ENCODE data around the gene SIN3B.

DNA sequence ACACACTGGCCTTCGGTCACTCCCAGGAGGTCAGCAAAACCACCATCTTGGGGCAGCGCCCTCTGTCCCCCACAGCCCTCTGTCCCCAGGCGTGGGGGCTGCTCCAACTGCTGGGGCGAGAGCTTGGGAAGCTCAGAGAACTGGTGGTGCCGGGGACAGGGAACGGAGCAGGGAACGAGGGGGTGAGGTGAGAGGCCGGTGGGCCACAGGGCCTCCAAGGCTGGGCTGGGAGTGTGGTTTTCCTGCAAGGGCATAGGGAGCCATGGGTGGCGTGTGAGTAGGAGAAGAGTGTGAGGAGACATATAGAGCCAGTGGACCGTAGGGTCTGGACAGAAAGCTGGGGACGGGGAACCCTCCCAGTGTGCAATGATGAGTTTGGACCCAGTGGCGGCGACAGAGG lies 93.8 kb downstream of the SIN3B start:
- TF ChIP-seq, protein P1, sequence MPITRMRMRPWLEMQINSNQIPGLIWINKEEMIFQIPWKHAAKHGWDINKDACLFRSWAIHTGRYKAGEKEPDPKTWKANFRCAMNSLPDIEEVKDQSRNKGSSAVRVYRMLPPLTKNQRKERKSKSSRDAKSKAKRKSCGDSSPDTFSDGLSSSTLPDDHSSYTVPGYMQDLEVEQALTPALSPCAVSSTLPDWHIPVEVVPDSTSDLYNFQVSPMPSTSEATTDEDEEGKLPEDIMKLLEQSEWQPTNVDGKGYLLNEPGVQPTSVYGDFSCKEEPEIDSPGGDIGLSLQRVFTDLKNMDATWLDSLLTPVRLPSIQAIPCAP (CRISPR knock-in tag; IDR thresholded peaks at IDR 0.05; ENCODE audit: borderline replicate concordance): no peak
- TF ChIP-seq, protein P2, sequence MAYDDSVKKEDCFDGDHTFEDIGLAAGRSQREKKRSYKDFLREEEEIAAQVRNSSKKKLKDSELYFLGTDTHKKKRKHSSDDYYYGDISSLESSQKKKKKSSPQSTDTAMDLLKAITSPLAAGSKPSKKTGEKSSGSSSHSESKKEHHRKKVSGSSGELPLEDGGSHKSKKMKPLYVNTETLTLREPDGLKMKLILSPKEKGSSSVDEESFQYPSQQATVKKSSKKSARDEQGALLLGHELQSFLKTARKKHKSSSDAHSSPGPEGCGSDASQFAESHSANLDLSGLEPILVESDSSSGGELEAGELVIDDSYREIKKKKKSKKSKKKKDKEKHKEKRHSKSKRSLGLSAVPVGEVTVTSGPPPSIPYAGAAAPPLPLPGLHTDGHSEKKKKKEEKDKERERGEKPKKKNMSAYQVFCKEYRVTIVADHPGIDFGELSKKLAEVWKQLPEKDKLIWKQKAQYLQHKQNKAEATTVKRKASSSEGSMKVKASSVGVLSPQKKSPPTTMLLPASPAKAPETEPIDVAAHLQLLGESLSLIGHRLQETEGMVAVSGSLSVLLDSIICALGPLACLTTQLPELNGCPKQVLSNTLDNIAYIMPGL (CRISPR knock-in tag; IDR thresholded peaks at IDR 0.05): no peak
- TF ChIP-seq, protein P3, sequence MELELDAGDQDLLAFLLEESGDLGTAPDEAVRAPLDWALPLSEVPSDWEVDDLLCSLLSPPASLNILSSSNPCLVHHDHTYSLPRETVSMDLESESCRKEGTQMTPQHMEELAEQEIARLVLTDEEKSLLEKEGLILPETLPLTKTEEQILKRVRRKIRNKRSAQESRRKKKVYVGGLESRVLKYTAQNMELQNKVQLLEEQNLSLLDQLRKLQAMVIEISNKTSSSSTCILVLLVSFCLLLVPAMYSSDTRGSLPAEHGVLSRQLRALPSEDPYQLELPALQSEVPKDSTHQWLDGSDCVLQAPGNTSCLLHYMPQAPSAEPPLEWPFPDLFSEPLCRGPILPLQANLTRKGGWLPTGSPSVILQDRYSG (tag; conservative IDR thresholded peaks at IDR 0.05; ENCODE audit: low read depth): no peak
- TF ChIP-seq C11orf30 (IDR thresholded peaks at IDR 0.05; ENCODE audit: low read depth): no peak
- no peak for TF ChIP-seq ARNT (IDR thresholded peaks at IDR 0.05)
- TF ChIP-seq ARID2 (IDR thresholded peaks at IDR 0.05): no peak
- TF ChIP-seq SRSF1 (IDR thresholded peaks at IDR 0.05; ENCODE audit: low read depth, low read length): no peak
- TF ChIP-seq NBN (IDR thresholded peaks at IDR 0.05; ENCODE audit: low read depth): no peak
- TF ChIP-seq, protein P4, sequence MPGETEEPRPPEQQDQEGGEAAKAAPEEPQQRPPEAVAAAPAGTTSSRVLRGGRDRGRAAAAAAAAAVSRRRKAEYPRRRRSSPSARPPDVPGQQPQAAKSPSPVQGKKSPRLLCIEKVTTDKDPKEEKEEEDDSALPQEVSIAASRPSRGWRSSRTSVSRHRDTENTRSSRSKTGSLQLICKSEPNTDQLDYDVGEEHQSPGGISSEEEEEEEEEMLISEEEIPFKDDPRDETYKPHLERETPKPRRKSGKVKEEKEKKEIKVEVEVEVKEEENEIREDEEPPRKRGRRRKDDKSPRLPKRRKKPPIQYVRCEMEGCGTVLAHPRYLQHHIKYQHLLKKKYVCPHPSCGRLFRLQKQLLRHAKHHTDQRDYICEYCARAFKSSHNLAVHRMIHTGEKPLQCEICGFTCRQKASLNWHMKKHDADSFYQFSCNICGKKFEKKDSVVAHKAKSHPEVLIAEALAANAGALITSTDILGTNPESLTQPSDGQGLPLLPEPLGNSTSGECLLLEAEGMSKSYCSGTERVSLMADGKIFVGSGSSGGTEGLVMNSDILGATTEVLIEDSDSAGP (CRISPR knock-in tag; IDR thresholded peaks at IDR 0.05): no peak
